Activated CD4-positive, alpha-beta T cell treated with anti-CD3 and anti-CD28 coated beads, Interleukin-2, amount 50 U/mL, for 4 hours (primary cell): ENCODE results near the gene PPFIA2.
"Not testable (repeated sequence)": the region's sequence is repeated elsewhere in the genome, so short reads cannot be mapped to it uniquely, and the experiment has no call there.

Experiments
- DNase-seq, 2 experiments: peaks; one replicate each; pipeline ENCODE4 v3.0.0-alpha.2; 2020

PPFIA2 gene

GRCh38 chr12:81255456-81255855 is 503.7 kb downstream of the PPFIA2 start:
- DNase-seq = no peak

GRCh38 chr12:81253360-81253759 is 505.8 kb downstream of the PPFIA2 start:
- DNase-seq = no peak

GRCh38 chr12:81252228-81252627 is 506.9 kb downstream of the PPFIA2 start:
- DNase-seq = no peak

- no peak for DNase-seq
Observed at GRCh38 chr12:81249976-81250375, 509.2 kb downstream of the PPFIA2 start.

GRCh38 chr12:81245907-81246570 is 513.1 kb downstream of the PPFIA2 start:
- DNase-seq = no peak

- no peak for DNase-seq
Observed at GRCh38 chr12:81245458-81245857, 513.7 kb downstream of the PPFIA2 start.

- DNase-seq = no peak
Observed at GRCh38 chr12:81231574-81232368, 527.4 kb downstream of the PPFIA2 start.

- DNase-seq = no peak
Observed at GRCh38 chr12:81229759-81230158, 529.4 kb downstream of the PPFIA2 start.

- no peak for DNase-seq
Observed at GRCh38 chr12:81224626-81225025, 534.5 kb downstream of the PPFIA2 start.

GRCh38 chr12:81222846-81223592 is 536.1 kb downstream of the PPFIA2 start:
- no peak for DNase-seq

GRCh38 chr12:81221681-81222080 is 537.5 kb downstream of the PPFIA2 start:
- DNase-seq = no peak

GRCh38 chr12:81216739-81217138 is 542.4 kb downstream of the PPFIA2 start:
- no peak for DNase-seq

- DNase-seq = no peak
Observed at GRCh38 chr12:81212996-81213696, 546.0 kb downstream of the PPFIA2 start.

GRCh38 chr12:81211306-81211705 is 547.8 kb downstream of the PPFIA2 start:
- DNase-seq = no peak

- not testable (repeated sequence) for DNase-seq
Observed at GRCh38 chr12:81209772-81210225, 549.4 kb downstream of the PPFIA2 start.

- DNase-seq = no peak
Observed at GRCh38 chr12:81209012-81209411, 550.1 kb downstream of the PPFIA2 start.

- DNase-seq = no peak
Observed at GRCh38 chr12:81208187-81208911, 550.8 kb downstream of the PPFIA2 start.
